Renal cortical epithelial cell (primary cell): Measurements from ENCODE around the gene MNT. TPM values are rescaled to one million over a fixed set of nuclear protein-coding genes. Genes with fewer than 3 reads are reported as not detected.

Experiments used
- DNase-seq: peaks from one replicate; pipeline ENCODE4 v3.0.0-alpha.2; 2011; ENCODE audit warnings: low read depth
- total RNA-seq: library from RNA; depleted of rRNA; stranded (reverse); fragments of >200 nt; gene quantifications from 2 replicates; pipeline ENCODE4 v1.2.3, GENCODE V29; 2014

The MNT gene
- total RNA-seq, 1 donor from 2014 or later: 9.8 TPM

- DNase-seq: no peak
Measured at GRCh38 chr17:2363318-2363717, 37.5 kb downstream of the MNT start.

- no peak for DNase-seq
Measured at GRCh38 chr17:2362881-2363280, 38.0 kb downstream of the MNT start.

- no peak for DNase-seq
Measured at GRCh38 chr17:2362416-2362815, 38.4 kb downstream of the MNT start.

GRCh38 chr17:2362016-2362415 lies 38.8 kb downstream of the MNT start:
- DNase-seq: no peak

- no peak for DNase-seq
Measured at GRCh38 chr17:2361010-2361760, 39.7 kb downstream of the MNT start.

- DNase-seq: no peak
Measured at GRCh38 chr17:2357931-2358434, 42.9 kb downstream of the MNT start.

GRCh38 chr17:2357237-2357636 lies 43.6 kb downstream of the MNT start:
- no peak for DNase-seq

- no peak for DNase-seq
Measured at GRCh38 chr17:2354311-2354710, 46.5 kb downstream of the MNT start.

- no peak for DNase-seq
Measured at GRCh38 chr17:2351269-2351668, 49.6 kb downstream of the MNT start.

GRCh38 chr17:2347805-2348685 lies 52.8 kb downstream of the MNT start:
- DNase-seq: peak; percentile 90

GRCh38 chr17:2346475-2346874 lies 54.4 kb downstream of the MNT start:
- no peak for DNase-seq

GRCh38 chr17:2344528-2344927 lies 56.3 kb downstream of the MNT start:
- DNase-seq: no peak

- no peak for DNase-seq
Measured at GRCh38 chr17:2343421-2343820, 57.4 kb downstream of the MNT start.

- peak; percentile 23 for DNase-seq
Measured at GRCh38 chr17:2338315-2338657, 62.6 kb downstream of the MNT start.

GRCh38 chr17:2337544-2338314 lies 63.1 kb downstream of the MNT start:
- peak; percentile 11 for DNase-seq

GRCh38 chr17:2336852-2337543 lies 63.9 kb downstream of the MNT start, which contains the start of gene SGSM2:
TSS of gene SGSM2 (plus strand) at chr17:2337501. CDS start at chr17:2337689, 188 bp downstream.
- DNase-seq: no peak

GRCh38 chr17:2336215-2336851 lies 64.5 kb downstream of the MNT start, which contains the start of gene TSR1:
TSS of gene TSR1 (minus strand) at chr17:2336457. CDS start at chr17:2336427, 30 bp downstream.
- peak; percentile 75 for DNase-seq

- peak; percentile 24 for DNase-seq
Measured at GRCh38 chr17:2335726-2336214, 65.1 kb downstream of the MNT start.
